Stimulated activated memory B cell treated with anti-CD40 and anti-IgM and Interleukin-4, amounts not matched to agents 10 μg/mL and 1 μg/mL and 100 μg/mL, for 72 hours (primary cell): ENCODE results near the gene MTX2.
"Not testable (repeated sequence)": the region's sequence is repeated elsewhere in the genome, so short reads cannot be mapped to it uniquely, and the experiment has no call there.

ENCODE experiments used
- ATAC-seq: fragments of 150-1000 bp; cut with Tn5 transposase; 2 replicates; pipeline ENCODE4 v1.10.0; 2021
- H3K27ac Mint-ChIP-seq: one replicate; pipeline ENCODE4 v1.8.0; 2022; ENCODE audit warnings: mild to moderate bottlenecking, mixed read lengths
- H3K27me3 Mint-ChIP-seq: one replicate; pipeline ENCODE4 v1.8.0; 2022; ENCODE audit warnings: mixed read lengths
- H3K36me3 Mint-ChIP-seq: one replicate; pipeline ENCODE4 v1.8.0; 2022; ENCODE audit warnings: mixed read lengths
- H3K4me1 Mint-ChIP-seq: one replicate; pipeline ENCODE4 v1.8.0; 2022; ENCODE audit warnings: mixed read lengths
- H3K4me3 Mint-ChIP-seq: one replicate; pipeline ENCODE4 v1.8.0; 2022; ENCODE audit warnings: mild to moderate bottlenecking, moderate library complexity, mixed read lengths
- H3K9me3 Mint-ChIP-seq: one replicate; pipeline ENCODE4 v1.8.0; 2022; ENCODE audit warnings: mixed read lengths

MTX2 gene

GRCh38 chr2:176317623-176318065 lies 48.4 kb downstream of the MTX2 start:
- H3K27ac Mint-ChIP-seq = no peak overlapping the region

GRCh38 chr2:176321916-176322315 lies 52.7 kb downstream of the MTX2 start:
- Mint-ChIP-seq H3K4me1 (peaks cover 4% of the 10 kb centered on the region), H3K9me3 (no peaks in the 10 kb centered on the region), H3K4me3 (no peak overlapping the region), H3K27me3 (no peaks in the 10 kb centered on the region), H3K27ac (no peak overlapping the region), H3K36me3 (peaks cover 15% of the 10 kb centered on the region)
- ATAC-seq = no peak

More at GRCh38 chr2:176317623-176318065, 48.4 kb downstream of the MTX2 start:
- Mint-ChIP-seq H3K27me3 (no peaks in the 10 kb centered on the region), H3K9me3 (no peaks in the 10 kb centered on the region), H3K4me3 (no peak overlapping the region), H3K36me3 (peaks cover 22% of the 10 kb centered on the region), H3K4me1 (peaks cover 4% of the 10 kb centered on the region)
- no peak for ATAC-seq

GRCh38 chr2:176324862-176325261 lies 55.6 kb downstream of the MTX2 start:
- peaks cover 13% of the 10 kb centered on the region for H3K36me3 Mint-ChIP-seq
- no peaks in the 10 kb centered on the region for H3K4me1 Mint-ChIP-seq
- H3K27ac Mint-ChIP-seq = no peak overlapping the region
- ATAC-seq = no peak
- H3K9me3 Mint-ChIP-seq = no peaks in the 10 kb centered on the region
- no peak overlapping the region for H3K4me3 Mint-ChIP-seq
- no peaks in the 10 kb centered on the region for H3K27me3 Mint-ChIP-seq

- H3K36me3 Mint-ChIP-seq = peaks cover 10% of the 10 kb centered on the region
- no peak for ATAC-seq
- H3K27ac Mint-ChIP-seq = no peak overlapping the region
- no peaks in the 10 kb centered on the region for H3K4me1 Mint-ChIP-seq
- H3K27me3 Mint-ChIP-seq = no peaks in the 10 kb centered on the region
- no peak overlapping the region for H3K4me3 Mint-ChIP-seq
- H3K9me3 Mint-ChIP-seq = no peaks in the 10 kb centered on the region
Observed at GRCh38 chr2:176325732-176326131, 56.5 kb downstream of the MTX2 start.

- Mint-ChIP-seq H3K36me3 (peaks cover 13% of the 10 kb centered on the region), H3K9me3 (no peaks in the 10 kb centered on the region), H3K4me3 (no peak overlapping the region), H3K27ac (no peak overlapping the region), H3K27me3 (no peaks in the 10 kb centered on the region), H3K4me1 (no peaks in the 10 kb centered on the region)
- ATAC-seq = no peak
Observed at GRCh38 chr2:176328149-176328548, 58.9 kb downstream of the MTX2 start.

- no peak overlapping the region for H3K27ac Mint-ChIP-seq
- no peaks in the 10 kb centered on the region for H3K4me1 Mint-ChIP-seq
- peaks cover 17% of the 10 kb centered on the region for H3K36me3 Mint-ChIP-seq
- no peak overlapping the region for H3K4me3 Mint-ChIP-seq
- no peaks in the 10 kb centered on the region for H3K9me3 Mint-ChIP-seq
- no peak for ATAC-seq
- no peaks in the 10 kb centered on the region for H3K27me3 Mint-ChIP-seq
Observed at GRCh38 chr2:176330612-176331011, 61.4 kb downstream of the MTX2 start.

- H3K36me3 Mint-ChIP-seq = peaks cover 17% of the 10 kb centered on the region
Observed at GRCh38 chr2:176331646-176332045, 62.4 kb downstream of the MTX2 start.

GRCh38 chr2:176334729-176335128 lies 65.5 kb downstream of the MTX2 start:
- no peak for ATAC-seq
- no peak overlapping the region for H3K4me3 Mint-ChIP-seq
- H3K27ac Mint-ChIP-seq = no peak overlapping the region
- no peaks in the 10 kb centered on the region for H3K9me3 Mint-ChIP-seq
- no peaks in the 10 kb centered on the region for H3K4me1 Mint-ChIP-seq
- H3K36me3 Mint-ChIP-seq = peaks cover 36% of the 10 kb centered on the region
- no peaks in the 10 kb centered on the region for H3K27me3 Mint-ChIP-seq

More at GRCh38 chr2:176331646-176332045, 62.4 kb downstream of the MTX2 start:
- Mint-ChIP-seq H3K4me3 (no peak overlapping the region), H3K9me3 (no peaks in the 10 kb centered on the region), H3K27me3 (no peaks in the 10 kb centered on the region), H3K4me1 (no peaks in the 10 kb centered on the region), H3K27ac (no peak overlapping the region)
- no peak for ATAC-seq

GRCh38 chr2:176338395-176338794 lies 69.2 kb downstream of the MTX2 start:
- Mint-ChIP-seq H3K36me3 (peaks cover 25% of the 10 kb centered on the region), H3K4me3 (no peak overlapping the region), H3K4me1 (no peaks in the 10 kb centered on the region), H3K27me3 (no peaks in the 10 kb centered on the region), H3K9me3 (no peaks in the 10 kb centered on the region), H3K27ac (no peak overlapping the region)
- ATAC-seq = no peak

- Mint-ChIP-seq H3K27me3 (no peaks in the 10 kb centered on the region), H3K4me3 (no peak overlapping the region), H3K9me3 (no peaks in the 10 kb centered on the region), H3K36me3 (peaks cover 25% of the 10 kb centered on the region), H3K4me1 (no peaks in the 10 kb centered on the region), H3K27ac (no peak overlapping the region)
- ATAC-seq = no peak
Observed at GRCh38 chr2:176339208-176339607, 70.0 kb downstream of the MTX2 start.

GRCh38 chr2:176356251-176356650 lies 87.0 kb downstream of the MTX2 start:
- H3K4me3 Mint-ChIP-seq = no peak overlapping the region
- H3K9me3 Mint-ChIP-seq = peaks cover 6% of the 10 kb centered on the region
- peaks cover 10% of the 10 kb centered on the region for H3K36me3 Mint-ChIP-seq
- H3K4me1 Mint-ChIP-seq = no peaks in the 10 kb centered on the region
- no peak overlapping the region for H3K27ac Mint-ChIP-seq
- ATAC-seq = no peak
- peaks cover 11% of the 10 kb centered on the region for H3K27me3 Mint-ChIP-seq

GRCh38 chr2:176364273-176364977 lies 95.2 kb downstream of the MTX2 start:
- ATAC-seq = no peak
- Mint-ChIP-seq H3K27ac (no peak overlapping the region), H3K9me3 (peaks cover 7% of the 10 kb centered on the region), H3K4me1 (no peaks in the 10 kb centered on the region), H3K36me3 (no peaks in the 10 kb centered on the region), H3K4me3 (no peak overlapping the region), H3K27me3 (peaks cover 14% of the 10 kb centered on the region)

GRCh38 chr2:176368349-176368748 lies 99.1 kb downstream of the MTX2 start:
- Mint-ChIP-seq H3K36me3 (no peaks in the 10 kb centered on the region), H3K27ac (no peak overlapping the region), H3K4me3 (no peak overlapping the region), H3K9me3 (peaks cover 7% of the 10 kb centered on the region), H3K27me3 (peaks cover 2% of the 10 kb centered on the region), H3K4me1 (no peaks in the 10 kb centered on the region)
- ATAC-seq = no peak

- Mint-ChIP-seq H3K27ac (no peak overlapping the region), H3K27me3 (peaks cover 10% of the 10 kb centered on the region), H3K4me3 (no peak overlapping the region), H3K4me1 (no peaks in the 10 kb centered on the region), H3K9me3 (peaks cover 7% of the 10 kb centered on the region), H3K36me3 (no peaks in the 10 kb centered on the region)
- no peak for ATAC-seq
Observed at GRCh38 chr2:176370467-176371171, 101.4 kb downstream of the MTX2 start.

- H3K27ac Mint-ChIP-seq, H3K9me3 Mint-ChIP-seq, H3K36me3 Mint-ChIP-seq, ATAC-seq, H3K4me1 Mint-ChIP-seq, H3K4me3 Mint-ChIP-seq: not testable (repeated sequence)
- peaks cover 10% of the 10 kb centered on the region for H3K27me3 Mint-ChIP-seq
Observed at GRCh38 chr2:176373155-176373554, 103.9 kb downstream of the MTX2 start.

GRCh38 chr2:176378323-176378722 lies 109.1 kb downstream of the MTX2 start:
- H3K36me3 Mint-ChIP-seq = no peaks in the 10 kb centered on the region
- no peak for ATAC-seq
- no peak overlapping the region for H3K27ac Mint-ChIP-seq
- H3K9me3 Mint-ChIP-seq = peaks cover 7% of the 10 kb centered on the region
- H3K4me3 Mint-ChIP-seq = no peak overlapping the region
- no peaks in the 10 kb centered on the region for H3K4me1 Mint-ChIP-seq
- H3K27me3 Mint-ChIP-seq = peaks cover 8% of the 10 kb centered on the region
